H9 (cell line): Measurements from ENCODE around the gene RABGAP1L. TPM values are rescaled to one million over a fixed set of nuclear protein-coding genes. Genes with fewer than 3 reads are reported as not detected.

Experiments
- DNase-seq: peaks from one replicate; pipeline ENCODE4 v3.0.0-alpha.2; 2017
- H2AFZ ChIP-seq: one replicate; pipeline ENCODE4 v1.6.1; 2013; ENCODE audit warnings: mild to moderate bottlenecking, low read length, control low read depth, moderate library complexity
- H2AK5ac ChIP-seq: 2 replicates; pipeline ENCODE4 v1.6.1; 2013; ENCODE audit warnings: low read length, control low read depth, mixed read lengths; ENCODE audit not compliant: insufficient read length
- H2BK120ac ChIP-seq: one replicate; pipeline ENCODE4 v1.6.1; 2013; ENCODE audit warnings: low read depth, mild to moderate bottlenecking, low read length, control low read depth, inconsistent platforms; ENCODE audit not compliant: poor library complexity, severe bottlenecking
- H2BK12ac ChIP-seq: 2 replicates; pipeline ENCODE4 v1.6.1; 2013; ENCODE audit warnings: low read length, control low read depth, mixed read lengths, low read depth; ENCODE audit not compliant: insufficient read length
- H2BK15ac ChIP-seq: 2 replicates; pipeline ENCODE4 v1.6.1; 2013; ENCODE audit warnings: low read depth, low read length, control low read depth
- H2BK20ac ChIP-seq: one replicate; pipeline ENCODE4 v1.6.1; 2013; ENCODE audit warnings: low read depth, mild to moderate bottlenecking, low read length, control low read depth, inconsistent platforms; ENCODE audit not compliant: poor library complexity, severe bottlenecking
- H2BK5ac ChIP-seq: 2 replicates; pipeline ENCODE4 v1.6.1; 2013; ENCODE audit warnings: low read length, control low read depth, mixed read lengths; ENCODE audit not compliant: insufficient read length
- H3K14ac ChIP-seq: 2 replicates; pipeline ENCODE4 v1.6.1; 2013; ENCODE audit warnings: low read length, control low read depth; ENCODE audit not compliant: insufficient read depth
- H3K18ac ChIP-seq: 2 replicates; pipeline ENCODE4 v1.6.1; 2013; ENCODE audit warnings: low read depth, mild to moderate bottlenecking, mixed read lengths, low read length, control low read depth; ENCODE audit not compliant: insufficient read length
- H3K23ac ChIP-seq: 2 replicates; pipeline ENCODE4 v1.6.1; 2013; ENCODE audit warnings: low read length, control low read depth, mixed read lengths, low read depth; ENCODE audit not compliant: insufficient read length
- H3K23me2 ChIP-seq: 2 replicates; pipeline ENCODE4 v1.6.1; 2013; ENCODE audit warnings: low read depth, mild to moderate bottlenecking, mixed read lengths, low read length, control low read depth; ENCODE audit not compliant: insufficient read length, poor library complexity, severe bottlenecking
- H3K27ac ChIP-seq: 2 replicates; pipeline ENCODE4 v1.5.1; 2013; ENCODE audit warnings: low read length, control low read depth, mixed read lengths, low read depth; ENCODE audit not compliant: insufficient read length
- H3K27me3 ChIP-seq: 2 replicates; pipeline ENCODE4 v1.6.1; 2013; ENCODE audit warnings: low read length, control low read depth, inconsistent platforms; ENCODE audit not compliant: insufficient read depth
- H3K4ac ChIP-seq: 2 replicates; pipeline ENCODE4 v1.6.1; 2013; ENCODE audit warnings: low read depth, mild to moderate bottlenecking, control low read depth, inconsistent platforms, low read length, moderate library complexity
- H3K4me1 ChIP-seq: 2 replicates; pipeline ENCODE4 v1.6.1; 2013; ENCODE audit warnings: low read length, control low read depth, inconsistent platforms; ENCODE audit not compliant: insufficient read depth
- H3K4me2 ChIP-seq: 2 replicates; pipeline ENCODE4 v1.6.1; 2013; ENCODE audit warnings: low read length, control low read depth, mixed read lengths; ENCODE audit not compliant: insufficient read length, insufficient read depth
- H3K56ac ChIP-seq: 2 replicates; pipeline ENCODE4 v1.6.1; 2013; ENCODE audit warnings: low read depth, mild to moderate bottlenecking, mixed read lengths, low read length, control low read depth; ENCODE audit not compliant: insufficient read length
- H3K79me1 ChIP-seq: 2 replicates; pipeline ENCODE4 v1.6.1; 2013; ENCODE audit warnings: low read depth, mild to moderate bottlenecking, moderate library complexity, low read length, control low read depth, inconsistent platforms; ENCODE audit not compliant: insufficient read depth, poor library complexity, severe bottlenecking
- H3K79me2 ChIP-seq: 2 replicates; pipeline ENCODE4 v1.6.1; 2013; ENCODE audit warnings: low read length, control low read depth, inconsistent platforms; ENCODE audit not compliant: insufficient read depth
- H3K9ac ChIP-seq: 2 replicates; pipeline ENCODE4 v1.6.1; 2013; ENCODE audit warnings: low read length, control low read depth, mixed read lengths; ENCODE audit not compliant: insufficient read length; ENCODE audit errors: extremely low read depth
- H3K9me3 ChIP-seq: one replicate; pipeline ENCODE4 v1.6.1; 2013; ENCODE audit warnings: low read depth, low read length, inconsistent platforms; ENCODE audit not compliant: control insufficient read depth
- H3T11ph ChIP-seq: one replicate; pipeline ENCODE4 v1.6.1; 2013; ENCODE audit warnings: mild to moderate bottlenecking, low read length, control low read depth, inconsistent platforms
- H4K20me1 ChIP-seq: one replicate; pipeline ENCODE4 v1.6.1; 2013; ENCODE audit not compliant: control insufficient read depth, insufficient read length, insufficient read depth
- H4K5ac ChIP-seq: 2 replicates; pipeline ENCODE4 v1.6.1; 2013; ENCODE audit warnings: low read depth, mild to moderate bottlenecking, mixed read lengths, low read length, control low read depth; ENCODE audit not compliant: insufficient read length
- H4K8ac ChIP-seq: replicated peaks from 2 replicates; pipeline ENCODE4 v1.6.1; 2013; ENCODE audit warnings: low read length, control low read depth, mixed read lengths, low read depth; ENCODE audit not compliant: insufficient read length
- H4K91ac ChIP-seq: 2 replicates; pipeline ENCODE4 v1.6.1; 2013; ENCODE audit warnings: low read depth, mild to moderate bottlenecking, moderate library complexity, mixed read lengths, low read length, control low read depth; ENCODE audit not compliant: insufficient read length
- H3K27ac Mint-ChIP-seq, 3 experiments: 2 replicates in 2 of 3; 3 replicates in 1 of 3; pipeline ENCODE4 v1.8.0; 2020 to 2021; ENCODE audit warnings: mixed read lengths in 3 of 3, mild to moderate bottlenecking in 1 of 3, moderate library complexity in 1 of 3
- H3K27me3 Mint-ChIP-seq: 2 replicates; pipeline ENCODE4 v1.8.0; 2021; ENCODE audit warnings: low read depth, mild to moderate bottlenecking, moderate library complexity, mixed read lengths
- H3K36me3 Mint-ChIP-seq, 3 experiments: 2 replicates in 2 of 3; 3 replicates in 1 of 3; pipeline ENCODE4 v1.8.0; 2020 to 2021; ENCODE audit warnings: low read depth in 3 of 3, mixed read lengths in 3 of 3; ENCODE audit not compliant: insufficient read depth in 1 of 3
- H3K4me1 Mint-ChIP-seq, 2 experiments: 2 replicates each; pipeline ENCODE4 v1.8.0; 2020; ENCODE audit warnings: mixed read lengths in 2 of 2
- H3K4me3 Mint-ChIP-seq, 2 experiments: 2 replicates in 1 of 2; 3 replicates in 1 of 2; pipeline ENCODE4 v1.8.0; 2020 to 2021; ENCODE audit warnings: mild to moderate bottlenecking in 2 of 2, mixed read lengths in 2 of 2, moderate library complexity in 1 of 2
- H3K9me3 Mint-ChIP-seq, 2 experiments: 2 replicates in 1 of 2; 3 replicates in 1 of 2; pipeline ENCODE4 v1.8.0; 2020; ENCODE audit warnings: mild to moderate bottlenecking in 2 of 2, mixed read lengths in 2 of 2, moderate library complexity in 1 of 2
- CTCF ChIP-seq: fragments of 200-600 bp; sonication (generic); conservative IDR thresholded peaks from 3 replicates; pipeline ENCODE4 v1.8.0; 2021; ENCODE audit warnings: antibody characterized with exemption, mild to moderate bottlenecking
- WGBS: extraction: QIAGEN DNeasy Blood & Tissue Kit; methylation state at CpG from one replicate; pipeline ENCODE4 v1.1.7; 2013; ENCODE audit warnings: missing lambda C conversion rate, low lambda C conversion rate, mixed read lengths; ENCODE audit not compliant: insufficient read length; ENCODE audit errors: extremely low coverage; 5-methylcytosine and 5-hydroxymethylcytosine counted together
- total RNA-seq: library from RNA; stranded (reverse); gene quantifications from 2 replicates; pipeline ENCODE4 v1.2.1, GENCODE V29; 2021

RABGAP1L gene
- total RNA-seq, 1 experiment from 2014 or later: 147 TPM

GRCh38 chr1:174753131-174753530, 593.8 kb downstream of the RABGAP1L start:
- H3K27me3 ChIP-seq: no peaks in the 10 kb centered on the region
- no peaks in the 10 kb centered on the region for H3K79me2 ChIP-seq
- H4K91ac ChIP-seq: no peak overlapping the region
- no peak overlapping the region for H3K56ac ChIP-seq
- Mint-ChIP-seq H3K27me3 (no peaks in the 10 kb centered on the region), H3K36me3 (no peaks in the 10 kb centered on the region), H3K4me3 (no peak overlapping the region), H3K9me3 (no peaks in the 10 kb centered on the region; a peak in 1 of 5 replicates), H3K27ac (no peak overlapping the region), H3K4me1 (peaks cover 7% of the 10 kb centered on the region in 2 experiments)
- no peak overlapping the region for H4K8ac ChIP-seq
- no peak overlapping the region for H2BK120ac ChIP-seq
- H4K20me1 ChIP-seq: no peaks in the 10 kb centered on the region
- H3K4me2 ChIP-seq: no peak overlapping the region
- no peaks in the 10 kb centered on the region for H3K9me3 ChIP-seq
- no peak overlapping the region for H3K14ac ChIP-seq
- no peaks in the 10 kb centered on the region; the same call in 1 of the 2 replicates for H3K4me1 ChIP-seq
- no CpG with 5 or more reads among the region's 1 CpG for WGBS
- TF ChIP-seq CTCF: no peak
- no peak overlapping the region for H2AK5ac ChIP-seq
- no peak overlapping the region for H4K5ac ChIP-seq
- no peak overlapping the region for H2AFZ ChIP-seq
- DNase-seq: no peak
- H2BK12ac ChIP-seq: no peak overlapping the region
- no peaks in the 10 kb centered on the region for H3K23me2 ChIP-seq
- H3K79me1 ChIP-seq: no peaks in the 10 kb centered on the region
- H3T11ph ChIP-seq: no peak overlapping the region
- H2BK20ac ChIP-seq: no peak overlapping the region
- no peak overlapping the region for H3K18ac ChIP-seq
- H3K27ac ChIP-seq: no peak overlapping the region
- no peak overlapping the region for H2BK15ac ChIP-seq
- H3K9ac ChIP-seq: no peak overlapping the region
- no peak overlapping the region for H3K23ac ChIP-seq
- no peak overlapping the region for H3K4ac ChIP-seq
- no peak overlapping the region for H2BK5ac ChIP-seq
